Hematopoietic multipotent progenitor cell (in vitro differentiated cells): ENCODE results near the gene XYLT1. TPM values are rescaled to one million over a fixed set of nuclear protein-coding genes. Genes with fewer than 3 reads are reported as not detected.

ENCODE experiments used
- DNase-seq, 3 donors: peaks; one replicate each; pipeline ENCODE4 v3.0.0-alpha.2; 2011 to 2015; ENCODE audit warnings: low read depth in 2 of 3, low spot score in 2 of 3
- total RNA-seq: library from RNA; depleted of rRNA; stranded (reverse); fragments of >200 nt; gene quantifications from one replicate; pipeline ENCODE4 v1.2.3, GENCODE V29; 2012

XYLT1 gene
- total RNA-seq, 1 donor, result 71.9 TPM

DNA sequence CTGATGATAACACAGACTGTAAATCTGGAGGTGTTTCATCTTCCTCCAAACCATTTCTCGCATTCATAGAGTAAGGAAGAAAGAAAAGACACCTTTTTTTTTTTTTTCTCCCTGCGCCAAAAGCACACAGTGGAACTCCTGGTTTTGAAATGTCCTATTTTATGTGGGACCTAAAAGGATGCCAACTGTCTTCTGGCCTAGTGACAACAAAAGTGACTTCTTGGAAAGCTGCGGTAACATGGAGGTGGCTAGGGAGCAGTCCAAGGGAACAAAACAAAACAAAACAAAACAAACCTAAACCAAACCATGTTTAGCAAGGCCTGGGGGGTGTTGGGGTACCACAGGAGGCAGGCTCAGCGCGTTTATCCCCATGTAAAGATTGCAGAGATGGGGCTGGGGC lies 174.8 kb downstream of the XYLT1 start:
- DNase-seq, result no peak

DNA sequence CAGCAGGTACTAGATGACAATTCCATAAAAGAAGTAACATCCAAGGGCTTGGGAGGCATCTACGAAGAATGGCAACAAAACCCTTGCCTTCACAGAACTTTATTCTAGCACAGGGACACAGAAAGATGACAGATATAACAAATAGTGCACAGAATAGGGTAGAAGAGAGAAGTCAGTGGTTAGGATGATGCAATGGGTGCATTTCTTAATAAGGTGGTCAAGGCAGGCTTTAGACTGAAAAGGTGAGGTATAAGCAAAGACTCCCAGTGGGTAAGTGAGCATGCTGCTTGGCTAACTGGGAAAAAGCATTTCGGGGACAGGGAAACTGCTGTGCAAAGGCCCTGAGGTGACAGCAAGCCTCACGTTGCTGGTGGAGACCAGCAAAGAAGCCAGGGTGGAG lies 175.9 kb downstream of the XYLT1 start:
- DNase-seq, result no peak

DNA sequence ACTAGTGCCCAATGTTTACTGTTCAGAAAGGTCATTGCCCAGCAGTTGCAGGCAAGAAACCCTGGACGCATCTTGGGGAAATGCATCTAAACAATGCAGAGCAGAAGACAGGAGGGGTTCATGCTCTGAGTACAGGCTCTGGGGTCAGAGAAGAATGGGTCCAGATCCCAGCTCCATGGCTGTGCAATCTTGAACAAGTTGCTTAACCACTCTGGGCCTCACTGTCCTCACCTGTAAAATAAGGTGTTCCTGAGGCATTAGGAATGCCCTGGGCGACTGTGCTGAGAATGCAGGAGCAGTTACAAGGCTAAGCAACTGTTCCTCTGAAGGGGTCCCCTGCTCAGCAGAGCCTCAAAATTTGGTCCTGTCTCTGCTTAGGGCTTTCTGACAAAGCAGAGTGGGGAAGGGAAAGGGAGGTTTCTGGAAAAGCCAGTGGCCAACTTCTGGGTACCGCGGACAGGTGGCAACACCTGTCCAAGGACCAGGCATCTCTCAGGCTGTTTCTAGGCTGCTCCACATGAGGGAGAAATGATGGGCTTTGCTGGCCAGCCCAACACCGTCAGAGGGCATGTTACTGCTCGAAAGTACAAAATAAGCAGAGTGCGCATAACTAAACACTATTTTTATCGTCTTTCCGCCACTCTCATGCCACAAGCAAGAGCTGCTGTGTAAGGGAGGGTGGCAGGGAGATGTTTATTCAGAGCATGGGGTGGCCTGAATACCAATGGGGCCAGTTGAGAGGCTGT lies 176.8 kb downstream of the XYLT1 start:
- no peak for DNase-seq

DNA sequence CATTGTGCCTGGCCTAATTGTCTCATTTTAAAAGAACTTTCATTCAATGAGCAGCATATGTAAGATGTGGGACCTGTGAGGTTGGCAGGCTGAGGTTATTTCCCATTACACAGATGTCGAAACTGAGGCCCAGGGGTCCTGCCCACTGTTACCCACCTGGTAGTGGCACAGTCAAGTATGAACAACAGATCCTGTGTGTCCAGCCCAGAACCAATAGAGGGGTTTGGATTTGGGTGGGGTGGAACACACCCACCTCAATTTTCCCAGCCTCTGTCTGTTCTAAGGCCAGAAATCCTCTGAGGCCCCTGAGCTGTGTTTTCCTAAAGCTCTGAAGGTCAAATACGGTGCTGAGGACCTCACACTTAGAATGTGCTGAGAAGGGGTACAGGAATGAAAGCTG lies 179.5 kb downstream of the XYLT1 start:
- DNase-seq, result no peak

DNA sequence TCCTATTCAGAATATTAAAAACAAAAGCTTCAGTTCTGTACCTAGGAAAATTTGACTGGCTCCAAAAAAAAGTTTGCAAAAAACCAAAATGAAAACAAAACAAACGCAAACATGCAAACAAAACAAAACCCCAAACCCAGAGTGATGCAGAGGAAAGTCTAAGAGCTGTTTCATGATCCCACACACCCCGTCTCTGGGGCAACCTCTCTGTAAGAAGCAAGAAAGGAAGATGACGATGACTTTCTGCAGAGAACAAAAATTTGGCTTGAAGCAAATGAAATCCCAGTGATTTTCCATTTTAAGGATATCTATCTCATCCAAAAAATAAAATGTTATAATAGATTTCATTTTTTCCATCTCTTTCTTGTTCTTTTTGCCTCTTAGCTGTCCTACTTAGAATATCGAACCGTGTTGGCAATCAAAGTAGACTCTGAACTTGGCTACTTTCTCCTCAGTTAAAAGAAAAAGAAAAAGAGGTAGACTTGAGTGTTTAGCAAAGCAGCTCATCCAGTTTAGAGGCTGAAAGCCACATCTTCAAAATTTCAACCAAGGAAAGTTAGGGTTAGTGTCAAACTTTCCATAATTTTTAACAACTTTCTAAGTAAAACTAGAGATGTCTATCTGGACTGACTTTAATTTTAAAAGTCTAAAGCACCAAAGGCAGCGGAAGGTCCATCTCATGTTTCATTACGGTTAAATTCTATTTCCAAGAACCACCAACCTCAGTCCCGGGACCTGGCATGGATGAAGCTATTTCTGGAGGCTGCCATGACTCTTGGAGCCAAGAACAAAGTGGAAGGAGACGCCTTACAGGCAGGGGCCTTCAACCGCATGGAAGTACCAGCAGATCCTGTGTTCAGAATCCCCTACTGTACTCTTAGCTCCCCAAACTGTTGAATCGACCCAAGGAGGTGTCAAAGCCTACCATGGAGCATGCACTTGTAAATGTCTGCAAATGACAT lies 180.8 kb downstream of the XYLT1 start:
- no peak for DNase-seq

DNA sequence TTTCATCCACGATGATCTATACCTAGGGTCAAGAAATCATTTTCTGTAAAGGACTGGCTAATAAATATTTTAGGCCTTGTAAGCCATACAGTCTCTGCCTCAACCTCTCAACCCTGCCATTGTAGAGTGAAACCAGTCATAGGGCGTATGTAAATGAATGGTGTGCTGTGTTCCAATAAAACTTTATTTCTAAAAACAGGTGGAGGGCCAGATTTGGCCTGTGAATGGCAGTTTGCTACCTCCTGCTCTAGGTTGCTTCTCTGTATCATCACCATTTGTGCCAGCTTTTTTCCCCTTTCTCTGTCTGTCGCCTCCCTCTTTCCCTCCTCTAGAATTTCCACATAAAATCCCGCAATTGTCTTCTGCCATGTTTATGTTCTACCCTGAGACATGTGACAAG lies 181.7 kb downstream of the XYLT1 start:
- DNase-seq, result no peak

DNA sequence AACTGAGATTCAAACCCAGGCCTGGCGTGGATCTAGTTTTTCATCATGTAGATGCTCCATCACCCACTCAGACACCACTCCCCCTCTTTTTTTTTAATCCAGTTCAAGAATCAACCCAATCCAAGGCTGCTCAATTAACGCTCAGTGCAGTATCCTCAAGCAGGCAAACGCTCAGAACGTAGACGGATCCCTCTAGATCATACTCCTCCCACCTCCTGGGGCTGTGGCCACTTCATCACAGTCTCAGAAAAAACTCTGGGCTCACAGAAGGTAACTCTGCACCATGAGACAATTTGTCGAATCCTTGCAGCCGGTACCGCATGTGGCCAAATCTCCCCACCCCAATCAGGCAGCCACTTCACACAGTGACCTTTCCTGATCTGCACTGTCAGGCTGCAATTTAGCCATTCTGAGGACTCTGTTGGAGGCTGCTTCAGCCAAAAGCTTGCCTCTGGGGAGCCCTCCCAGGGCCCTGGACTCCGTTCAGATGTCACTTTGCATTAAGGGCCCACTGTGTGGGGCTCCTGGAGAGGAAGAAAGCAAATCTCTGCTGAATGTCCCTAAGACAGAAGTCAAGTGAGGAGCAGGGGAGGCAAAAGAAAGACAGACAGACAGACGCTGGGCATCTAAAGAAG lies 183.5 kb downstream of the XYLT1 start:
- no peak for DNase-seq

DNA sequence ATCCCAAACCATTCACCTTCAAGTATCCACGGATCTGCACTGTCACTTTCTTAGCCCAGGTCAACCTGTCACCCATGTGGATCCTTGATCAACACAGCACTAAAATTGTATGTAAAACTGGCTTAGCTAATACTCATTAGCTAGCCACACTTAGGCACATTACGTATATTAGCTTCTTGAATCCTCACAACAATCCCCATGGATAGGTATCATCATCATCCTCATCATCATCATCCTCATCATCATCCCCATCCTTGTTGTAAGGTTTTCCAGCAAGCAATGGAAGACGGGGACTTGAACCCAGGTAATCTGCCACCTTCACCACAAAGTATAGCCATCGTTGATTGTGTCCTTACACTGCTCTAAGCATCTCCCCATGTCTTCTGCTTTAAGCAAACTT lies 184.3 kb downstream of the XYLT1 start:
- DNase-seq, result no peak

DNA sequence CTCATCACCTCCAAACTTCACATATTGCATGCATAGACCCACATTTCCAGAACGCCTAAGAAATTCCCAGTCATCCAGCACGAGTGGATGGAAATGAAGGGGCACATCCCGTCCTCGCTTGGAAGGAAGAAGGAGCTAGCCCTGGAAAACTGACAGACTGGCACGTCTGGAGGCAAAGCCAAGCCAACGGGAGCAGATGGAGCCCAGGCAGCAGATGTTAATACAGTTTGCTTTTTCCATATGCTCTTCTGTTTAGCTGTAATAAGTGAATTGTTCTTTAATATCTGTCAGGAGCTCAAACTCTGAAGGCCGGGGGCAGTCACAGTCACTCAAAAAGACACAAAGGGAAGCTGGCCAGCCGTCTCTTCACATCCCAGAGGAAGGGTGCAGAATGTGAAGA lies 187.7 kb downstream of the XYLT1 start:
- no peak for DNase-seq

DNA sequence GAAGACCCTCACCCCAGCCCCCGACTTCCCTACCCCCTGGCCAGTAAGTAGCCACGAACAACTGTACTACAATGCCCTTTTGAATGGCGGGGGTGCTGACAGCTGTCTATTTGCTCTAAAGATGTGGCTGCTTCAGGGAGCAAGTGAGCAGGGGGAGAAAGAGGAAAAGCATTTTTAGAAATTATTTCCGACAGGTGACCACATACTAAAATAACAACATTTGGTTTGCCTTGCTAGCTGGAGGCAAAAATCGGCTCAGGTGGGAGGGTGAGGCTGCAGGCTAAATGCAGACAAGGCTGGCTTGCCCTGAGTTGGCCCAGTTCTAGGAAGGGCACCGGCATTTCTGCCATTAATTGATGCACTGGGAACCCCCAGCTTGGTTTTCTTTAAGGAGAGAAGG lies 188.5 kb downstream of the XYLT1 start:
- DNase-seq, result peak in 1 of 3 donors; percentile 28

DNA sequence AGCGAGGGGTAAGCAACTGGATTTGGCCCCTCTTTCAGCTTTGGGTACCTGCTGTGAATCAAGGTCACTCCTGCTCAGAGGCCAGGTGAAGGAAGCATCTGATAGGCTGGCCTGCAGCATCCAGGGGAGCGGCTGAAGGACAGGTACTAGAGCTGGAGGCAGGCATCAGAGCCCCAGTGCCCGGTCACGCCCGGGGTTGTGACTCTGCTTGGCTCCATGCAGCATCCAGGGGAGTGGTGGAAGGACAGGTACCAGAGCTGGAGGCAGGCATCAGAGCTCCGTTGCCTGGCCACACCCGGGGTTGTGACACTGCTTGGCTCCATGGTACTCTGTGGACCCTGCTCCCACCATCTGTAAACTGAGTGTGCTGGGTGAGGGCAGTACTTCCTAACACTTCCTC lies 189.7 kb downstream of the XYLT1 start:
- DNase-seq, result no peak

DNA sequence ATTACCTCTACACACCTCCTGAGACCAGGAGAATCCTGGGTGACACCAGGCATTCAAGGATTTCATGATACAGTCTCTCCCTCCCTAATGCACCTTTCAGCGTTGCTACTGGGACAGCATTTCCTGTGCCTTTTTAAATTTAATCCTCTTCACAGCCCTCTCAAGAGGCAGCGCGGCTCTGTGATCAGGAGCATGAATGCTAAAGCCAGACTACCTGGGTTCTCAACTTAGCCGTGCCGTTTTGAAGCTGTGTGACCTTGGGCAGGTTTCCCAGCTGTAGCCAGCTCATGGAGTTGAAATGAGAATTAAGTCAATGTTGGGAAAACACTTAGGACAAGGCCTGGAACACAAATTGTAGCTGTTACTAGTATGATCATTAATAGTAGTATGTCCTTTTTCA lies 191.8 kb downstream of the XYLT1 start:
- no peak for DNase-seq

DNA sequence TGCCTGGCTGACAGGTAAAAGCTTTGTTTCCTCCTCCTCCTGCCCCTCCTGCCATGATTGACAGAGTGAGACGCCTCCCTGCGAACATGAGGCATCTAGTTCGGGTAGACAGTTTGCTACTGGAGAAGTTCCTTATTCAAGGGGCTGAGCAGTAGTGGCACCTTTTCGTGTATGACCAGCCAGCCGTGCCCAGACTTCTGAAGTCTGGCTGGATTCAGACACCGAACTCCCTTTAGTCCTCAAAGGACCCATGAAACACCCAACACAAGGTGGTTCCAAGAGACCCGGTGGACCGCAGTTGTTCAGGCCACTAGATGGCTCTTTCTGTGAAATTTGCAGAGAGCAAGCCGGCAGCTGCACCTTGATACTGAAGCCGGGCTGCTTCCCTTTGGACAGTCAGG lies 192.8 kb downstream of the XYLT1 start:
- peak in 2 of 3 donors; percentile 27 to 41 for DNase-seq

DNA sequence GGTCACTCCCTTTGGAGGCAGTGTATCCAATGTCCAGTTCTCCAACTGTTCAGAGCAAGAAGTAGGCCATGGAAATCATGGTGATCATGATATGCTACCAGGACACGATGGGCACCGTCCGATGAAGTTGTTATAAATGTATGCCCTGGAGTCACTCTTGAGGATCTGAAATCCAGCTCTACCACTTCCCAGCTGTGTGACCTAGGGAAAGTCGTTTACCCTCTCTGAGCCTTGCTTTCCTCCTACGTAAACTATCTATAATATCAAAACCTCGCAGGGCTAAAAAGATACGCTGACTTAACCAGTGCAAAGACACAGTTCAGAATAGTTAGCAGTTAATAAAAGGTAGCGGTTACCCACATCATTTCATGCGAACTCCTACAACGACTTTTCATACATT lies 194.2 kb downstream of the XYLT1 start:
- DNase-seq, result no peak

DNA sequence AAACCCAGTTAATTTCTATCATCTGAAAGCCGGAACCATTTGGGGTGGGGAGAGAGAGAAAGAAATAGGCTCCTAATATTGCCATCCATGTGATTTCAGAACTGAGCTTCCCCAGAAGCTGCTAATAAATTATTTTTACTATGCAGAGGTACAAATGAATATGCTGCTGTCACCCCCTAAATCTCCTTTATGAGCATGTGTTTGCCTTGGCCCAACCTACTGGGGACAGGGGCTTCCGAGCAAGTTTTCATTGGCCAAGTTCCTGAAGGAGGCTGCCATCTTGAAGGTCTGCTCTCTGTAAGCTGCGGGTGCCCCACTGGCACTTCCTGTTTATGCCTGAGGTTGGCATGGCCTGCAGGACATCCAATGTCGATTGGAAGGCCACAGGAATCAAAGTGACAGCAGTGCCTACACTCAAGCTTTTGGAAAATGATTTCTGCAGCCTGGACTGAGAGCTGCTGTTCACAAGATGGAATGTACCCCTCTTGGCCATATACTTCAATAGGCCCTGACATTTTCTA lies 194.7 kb downstream of the XYLT1 start:
- no peak for DNase-seq

DNA sequence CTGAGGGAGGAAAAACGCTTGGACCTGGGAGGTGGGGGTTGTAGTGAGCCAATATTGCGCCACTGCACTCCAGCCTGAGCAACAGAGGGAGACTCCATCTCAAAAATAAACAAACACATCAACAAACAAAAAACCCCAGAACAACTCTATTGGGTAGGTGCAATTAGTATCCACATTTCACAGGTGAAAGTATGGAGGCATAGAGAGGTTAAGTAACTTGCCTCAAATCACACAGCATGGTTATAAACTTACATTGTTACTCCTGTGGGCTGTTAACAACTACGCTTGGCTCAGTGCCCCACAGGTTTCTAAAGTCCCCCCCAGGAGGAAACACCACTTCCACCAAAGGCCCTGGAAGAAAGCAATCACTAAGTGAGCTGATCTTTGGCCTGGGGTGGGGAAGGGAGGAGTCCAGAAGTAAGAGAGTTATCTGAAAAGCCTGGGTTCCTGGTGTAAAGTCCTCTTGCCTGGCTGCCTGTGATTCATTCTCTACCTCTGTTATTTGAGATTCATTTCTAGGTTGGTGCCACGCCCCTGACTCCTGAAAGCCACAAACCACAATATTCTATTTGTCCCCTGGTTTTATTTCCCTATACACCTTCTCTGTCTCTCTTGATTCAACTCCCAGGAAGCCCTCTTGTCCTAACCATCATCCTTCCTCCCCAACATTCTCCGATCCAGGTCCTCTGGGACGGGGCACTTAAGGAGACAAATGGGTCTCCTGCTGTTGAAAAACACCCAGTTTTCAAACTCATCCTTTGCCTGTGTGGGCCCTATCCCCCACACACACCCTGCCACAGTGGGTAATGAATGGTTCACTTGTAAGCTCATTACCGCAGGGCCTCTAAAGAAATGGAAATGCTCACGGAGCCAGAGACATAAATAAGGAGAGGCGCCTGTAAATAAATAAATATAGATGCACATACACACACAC lies 195.4 kb downstream of the XYLT1 start:
- no peak for DNase-seq

DNA sequence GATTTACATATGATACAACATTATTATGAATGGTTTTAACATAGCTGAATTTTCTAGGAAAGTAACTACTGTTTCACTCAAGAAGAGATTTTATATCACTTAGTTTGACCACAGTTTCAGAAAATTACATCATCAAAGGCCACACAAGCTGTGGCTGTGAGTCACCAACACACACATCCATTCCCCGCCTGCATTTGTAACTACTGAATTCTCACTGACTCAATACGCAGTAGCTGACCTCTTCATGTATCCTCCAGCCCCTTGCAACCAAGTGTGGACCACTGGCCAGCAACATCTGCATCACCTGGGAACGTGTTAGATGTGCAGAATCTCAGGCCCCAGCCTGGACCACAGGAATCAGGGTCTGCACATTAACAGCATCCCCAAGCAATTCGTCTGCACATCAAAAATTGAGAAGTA lies 197.6 kb downstream of the XYLT1 start:
- DNase-seq, result peak in 2 of 3 donors; percentile 18 to 27

DNA sequence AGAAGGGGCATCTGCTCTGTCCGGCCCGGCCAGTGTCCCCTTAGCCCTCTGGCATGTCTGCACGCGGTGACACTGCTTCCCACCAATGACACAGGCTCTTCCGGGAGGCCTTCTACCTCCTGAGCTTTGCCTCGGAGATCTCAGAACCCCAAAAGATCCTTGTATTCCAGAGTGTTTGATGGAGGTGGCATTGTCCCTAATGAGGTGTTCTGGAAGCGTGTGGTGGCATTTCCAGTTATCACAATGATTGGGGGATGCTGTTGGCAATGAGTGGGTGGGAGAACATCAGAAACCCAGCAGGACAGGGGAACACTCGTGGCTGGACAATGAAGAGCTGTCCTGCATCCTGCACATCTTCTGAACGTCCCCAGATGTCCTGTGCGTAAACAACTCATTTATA lies 198.0 kb downstream of the XYLT1 start:
- DNase-seq, result no peak

DNA sequence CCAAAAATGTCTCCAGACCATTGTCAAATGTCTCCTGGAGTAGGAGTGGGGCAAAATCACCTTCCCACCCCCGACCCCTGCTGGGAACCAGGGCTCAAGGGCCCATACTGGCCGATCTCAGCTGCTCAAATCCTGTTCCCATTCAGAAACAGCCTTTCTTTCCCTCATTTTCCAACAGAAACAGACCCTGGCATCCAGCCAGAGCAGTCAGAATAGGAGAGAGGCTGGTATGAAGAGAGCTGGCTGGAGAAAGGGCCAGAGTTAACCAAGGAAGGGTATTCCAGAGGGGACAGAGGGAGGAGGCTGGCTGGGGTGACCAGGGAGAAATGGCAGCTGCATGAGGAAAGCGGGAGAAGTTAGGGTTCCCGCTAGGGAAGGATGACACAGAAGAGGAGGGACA lies 199.1 kb downstream of the XYLT1 start:
- no peak for DNase-seq

DNA sequence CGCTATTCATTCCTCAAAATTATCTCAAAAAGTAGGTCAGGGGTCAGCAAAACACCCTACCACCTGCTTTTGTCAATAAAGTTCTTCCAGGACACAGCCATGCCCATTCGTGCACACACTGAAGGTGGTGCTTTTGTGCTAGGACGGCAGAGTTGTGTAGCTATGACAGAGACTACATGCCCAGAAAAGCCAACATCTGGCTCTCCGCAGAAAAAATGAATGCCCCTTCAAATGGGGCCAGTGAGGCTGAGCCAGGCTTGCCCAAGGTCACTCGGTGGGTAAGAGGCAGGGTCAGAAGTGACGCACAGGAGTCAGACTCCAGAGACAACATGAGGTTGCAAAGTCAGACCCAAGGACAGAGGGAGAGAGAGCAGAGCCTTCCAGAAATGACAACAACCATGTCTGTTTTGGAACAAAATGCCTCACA lies 200.1 kb downstream of the XYLT1 start:
- no peak for DNase-seq
